Esophagus muscularis mucosa (tissue), 4 donors: ENCODE measurements around the gene ITPRIPL2.

Experiments used
- EP300 ChIP-seq: sonication (generic); formaldehyde crosslinking; IDR thresholded peaks from one replicate; pipeline ENCODE4 v1.6.1; 2017; ENCODE audit warnings: antibody characterized with exemption
- POLR2A ChIP-seq: fragments of 450-650 bp; IDR thresholded peaks from one replicate; pipeline ENCODE4 v1.6.1; 2017; ENCODE audit warnings: antibody characterized with exemption, moderate library complexity, mild to moderate bottlenecking, low read depth
- TF ChIP-seq, protein P1 (sequence below), 3 experiments: fragments of 200-600 bp in 2 of 3; fragments of 450-650 bp in 1 of 3; sonication (generic) in 2 of 3; IDR thresholded peaks; one replicate each; pipeline ENCODE4 v1.5.1; 2017 to 2019; ENCODE audit warnings: antibody characterized with exemption in 3 of 3, mild to moderate bottlenecking in 2 of 3, moderate library complexity in 1 of 3

DNA sequence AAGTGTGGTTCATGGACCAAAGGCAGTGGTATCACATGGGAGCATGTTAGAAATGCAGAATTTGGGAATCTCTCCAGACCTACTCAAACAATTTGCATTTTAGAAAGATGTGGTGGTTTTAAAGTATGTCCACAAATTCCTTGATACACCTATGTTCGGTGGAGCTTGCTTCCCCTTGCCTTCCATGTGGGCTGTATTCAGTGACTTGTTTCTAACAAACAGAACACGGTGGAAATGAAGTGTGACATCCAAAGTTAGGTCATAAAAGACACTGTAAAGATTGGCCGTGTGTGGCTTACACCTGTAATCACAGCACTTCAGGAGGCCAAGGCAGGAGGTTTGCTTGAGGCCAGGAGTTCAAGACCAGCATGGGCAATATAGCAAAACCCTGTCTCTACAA lies 29.6 kb upstream of the ITPRIPL2 start:
- TF ChIP-seq EP300 (no peak), POLR2A (no peak)
- TF ChIP-seq, protein P1, sequence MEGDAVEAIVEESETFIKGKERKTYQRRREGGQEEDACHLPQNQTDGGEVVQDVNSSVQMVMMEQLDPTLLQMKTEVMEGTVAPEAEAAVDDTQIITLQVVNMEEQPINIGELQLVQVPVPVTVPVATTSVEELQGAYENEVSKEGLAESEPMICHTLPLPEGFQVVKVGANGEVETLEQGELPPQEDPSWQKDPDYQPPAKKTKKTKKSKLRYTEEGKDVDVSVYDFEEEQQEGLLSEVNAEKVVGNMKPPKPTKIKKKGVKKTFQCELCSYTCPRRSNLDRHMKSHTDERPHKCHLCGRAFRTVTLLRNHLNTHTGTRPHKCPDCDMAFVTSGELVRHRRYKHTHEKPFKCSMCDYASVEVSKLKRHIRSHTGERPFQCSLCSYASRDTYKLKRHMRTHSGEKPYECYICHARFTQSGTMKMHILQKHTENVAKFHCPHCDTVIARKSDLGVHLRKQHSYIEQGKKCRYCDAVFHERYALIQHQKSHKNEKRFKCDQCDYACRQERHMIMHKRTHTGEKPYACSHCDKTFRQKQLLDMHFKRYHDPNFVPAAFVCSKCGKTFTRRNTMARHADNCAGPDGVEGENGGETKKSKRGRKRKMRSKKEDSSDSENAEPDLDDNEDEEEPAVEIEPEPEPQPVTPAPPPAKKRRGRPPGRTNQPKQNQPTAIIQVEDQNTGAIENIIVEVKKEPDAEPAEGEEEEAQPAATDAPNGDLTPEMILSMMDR (IDR thresholded peaks at IDR 0.05) = no peak
